HepG2 (cell line): Measurements from ENCODE around the gene PNMA8C. TPM values are rescaled to one million over a fixed set of nuclear protein-coding genes. Genes with fewer than 3 reads are reported as not detected.

Source experiments
- ATAC-seq: fragments of 200-7000 bp; cut with Tn5 transposase; 3 replicates; pipeline ENCODE4 v1.9.1; 2020; ENCODE audit warnings: mild to moderate bottlenecking, moderate library complexity
- BruUV-seq: library from RNA; stranded (reverse); fragments of 400-500 nt; replicated peaks from 2 replicates; lab custom pipeline; 2021; lab: Mats Ljungman, UMichigan
- CTCF ChIA-PET: fragments of 300-600 bp; formaldehyde crosslinking; extraction: SDS; loops from one replicate; lab custom pipeline; 2021; ENCODE audit warnings: low total read pairs, inconsistent platforms, low intra/inter-chr PET ratio; lab: Yijun Ruan, JAX
- POLR2A ChIA-PET: fragments of 350-600 bp; sonication (Branson Sonifier 250); formaldehyde crosslinking; loops from one replicate; lab custom pipeline; 2020; ENCODE audit warnings: antibody characterized with exemption, inconsistent platforms; lab: Yijun Ruan, JAX
- DNase-seq: peaks from one replicate; pipeline ENCODE4 v3.0.0-alpha.2; 2015; ENCODE audit warnings: low spot score
- FAIRE-seq: peaks from 3 replicates; lab custom pipeline; 2011; peaks lifted over from hg19 to GRCh38; lab: Jason Lieb, UNC
- H2AFZ ChIP-seq: one replicate; pipeline ENCODE4 v1.6.1; 2011; ENCODE audit warnings: low read length, inconsistent platforms
- H3K27ac ChIP-seq: fragments of 300-600 bp; 3 replicates; pipeline ENCODE4 v1.8.0; 2011; ENCODE audit warnings: mixed run types, mild to moderate bottlenecking, mixed read lengths, low read length, inconsistent platforms; ENCODE audit not compliant: insufficient read depth; ENCODE audit errors: extremely low read length
- H3K27me3 ChIP-seq, 2 experiments: fragments of 200-600 bp in 1 of 2; 2 replicates in 1 of 2; 3 replicates in 1 of 2; pipeline versions ENCODE4 v1.6.0 to v1.8.0; 2011; ENCODE audit warnings: low read length in 2 of 2, mild to moderate bottlenecking in 2 of 2, moderate library complexity in 2 of 2, inconsistent platforms in 1 of 2; ENCODE audit not compliant: insufficient read depth in 2 of 2, control insufficient read depth in 1 of 2
- H3K36me3 ChIP-seq, 2 experiments: fragments of 200-600 bp in 1 of 2; replicated peaks in 1 of 2; 2 replicates in 1 of 2; 3 replicates in 1 of 2; pipeline versions ENCODE4 v1.5.1 to v1.8.0; 2011; ENCODE audit warnings: low read length in 2 of 2, inconsistent platforms in 1 of 2; ENCODE audit not compliant: insufficient read depth in 2 of 2, control insufficient read depth in 1 of 2
- H3K4me1 ChIP-seq: 2 replicates; pipeline ENCODE4 v1.5.1; 2012; ENCODE audit warnings: low read length, inconsistent platforms; ENCODE audit not compliant: insufficient read depth
- H3K4me2 ChIP-seq: 2 replicates; pipeline ENCODE4 v1.6.0; 2011; ENCODE audit warnings: low read depth, low read length, inconsistent platforms
- H3K4me3 ChIP-seq, 3 experiments: fragments of 200-600 bp in 1 of 3; sonication (generic), shearing (Covaris generic) in 1 of 3; replicated peaks in 1 of 3; 2 replicates each; pipeline ENCODE4 v1.5.1; 2011 to 2016; ENCODE audit warnings: low read length in 3 of 3, inconsistent platforms in 2 of 3, low read depth in 2 of 3, mild to moderate bottlenecking in 2 of 3, control low read depth in 1 of 3, mixed read lengths in 1 of 3; ENCODE audit not compliant: insufficient read depth in 1 of 3
- H3K79me2 ChIP-seq: one replicate; pipeline ENCODE4 v1.6.1; 2011; ENCODE audit warnings: low read length, inconsistent platforms; ENCODE audit not compliant: insufficient read depth
- H3K9ac ChIP-seq: 2 replicates; pipeline ENCODE4 v1.6.0; 2011; ENCODE audit warnings: mild to moderate bottlenecking, low read depth, low read length, inconsistent platforms; ENCODE audit not compliant: insufficient read depth
- H3K9me3 ChIP-seq: 2 replicates; pipeline ENCODE4 v1.5.1; 2012; ENCODE audit warnings: mild to moderate bottlenecking, low read length
- H4K20me1 ChIP-seq: 2 replicates; pipeline ENCODE4 v1.6.0; 2011; ENCODE audit warnings: inconsistent platforms, mild to moderate bottlenecking, low read length, moderate library complexity; ENCODE audit not compliant: insufficient read depth
- BCL6 ChIP-seq: IDR thresholded peaks from 2 replicates; pipeline ENCODE4 v1.6.1; 2016; ENCODE audit warnings: missing genetic modification reagents, missing compliant biosample characterization
- CEBPB ChIP-seq: IDR thresholded peaks from 2 replicates; pipeline ENCODE4 v1.6.1; 2011; ENCODE audit warnings: low read depth, low read length, improper control_type of control experiment, borderline replicate concordance
- HNRNPLL ChIP-seq: fragments of 200-400 bp; formaldehyde crosslinking; IDR thresholded peaks from 2 replicates; pipeline ENCODE4 v1.6.1; 2017; ENCODE audit warnings: mild to moderate bottlenecking, low read depth, low read length; ENCODE audit not compliant: poor library complexity, severe bottlenecking
- MXD1 ChIP-seq: sonication (generic); formaldehyde crosslinking; IDR thresholded peaks from 2 replicates; pipeline ENCODE4 v1.4.0; 2020; ENCODE audit warnings: mild to moderate bottlenecking, missing genetic modification reagents
- NFIC ChIP-seq: IDR thresholded peaks from 2 replicates; pipeline ENCODE4 v1.6.1; 2012; ENCODE audit warnings: mild to moderate bottlenecking, low read length, inconsistent platforms
- POLR2A ChIP-seq, 2 experiments: IDR thresholded peaks; 2 replicates each; pipeline ENCODE4 v1.6.1; 2011; ENCODE audit warnings: low read depth in 2 of 2, low read length in 2 of 2, mild to moderate bottlenecking in 1 of 2, moderate library complexity in 1 of 2; ENCODE audit not compliant: insufficient read depth in 1 of 2
- RFX1 ChIP-seq: fragments of 450-650 bp; IDR thresholded peaks from 2 replicates; pipeline ENCODE4 v1.6.1; 2017
- SMARCE1 ChIP-seq: fragments of 450-650 bp; IDR thresholded peaks from 2 replicates; pipeline ENCODE4 v1.6.1; 2017; ENCODE audit warnings: borderline replicate concordance
- TCF7L2 ChIP-seq: IDR thresholded peaks from 2 replicates; pipeline ENCODE4 v1.6.1; 2011; ENCODE audit warnings: mild to moderate bottlenecking, low read depth, low read length, moderate library complexity
- ZNF530 ChIP-seq: sonication (generic); formaldehyde crosslinking; IDR thresholded peaks from 2 replicates; pipeline ENCODE4 v1.5.0; 2020; ENCODE audit warnings: low read depth, mild to moderate bottlenecking, missing genetic modification reagents
- ZNF879 ChIP-seq: sonication (generic); formaldehyde crosslinking; IDR thresholded peaks from 2 replicates; pipeline ENCODE4 v1.8.1; 2023; ENCODE audit warnings: missing genetic modification reagents
- ZSCAN30 ChIP-seq: sonication (generic); formaldehyde crosslinking; IDR thresholded peaks from 2 replicates; pipeline ENCODE4 v1.5.0; 2020; ENCODE audit warnings: mild to moderate bottlenecking, missing genetic modification reagents
- WGBS: methylation state at CpG from one replicate; pipeline ENCODE4 v1.1.6; 2017; ENCODE audit warnings: low lambda C conversion rate; 5-methylcytosine and 5-hydroxymethylcytosine counted together
- in situ Hi-C: cut with HindIII; loops from 2 replicates; pipeline ENCODE4 v1.10.0; 2017; ENCODE audit warnings: low pct_unique_long_range_greater_than_20kb; ENCODE audit not compliant: extremely low pct_ligation_motif_present
- intact Hi-C: fragments of 100-400 bp; cut with micrococcal nuclease; formaldehyde crosslinking; loops from one replicate; pipeline ENCODE4 v1.10.0; 2022; ENCODE audit not compliant: unreplicated experiment
- polyA plus RNA-seq, 8 experiments: library from polyadenylated mRNA; depleted of rRNA in 3 of 8; stranded (reverse) in 7 of 8; unstranded in 1 of 8; fragments of >200 nt; fragmentation: Illumina TruSeq in 4 of 8; extraction: Trizol in 4 of 8; gene quantifications; 2 replicates each; pipeline versions ENCODE4 v1.2.1 to v1.2.3, GENCODE V29; 2011 to 2016; ENCODE audit warnings: low read depth in 4 of 8, missing spikeins in 1 of 8, mixed read lengths in 1 of 8; ENCODE audit not compliant: insufficient read depth in 1 of 8
- total RNA-seq, 5 experiments: library from RNA; depleted of rRNA; stranded (reverse); fragments of >200 nt; fragmentation: Illumina TruSeq; extraction: Trizol; gene quantifications; 2 replicates each; pipeline ENCODE4 v1.2.3, GENCODE V29; 2016; ENCODE audit warnings: low read depth in 1 of 5

PNMA8C gene
- total and polyA plus RNA-seq, 2 of the 13 experiments (the other 11 are each of a cell fraction or from before 2014, with no cell fraction given): not detected

- 64% methylated on average over 8 of the region's 10 CpGs for WGBS
- Histone ChIP-seq H3K79me2 (no peaks in the 10 kb centered on the region), H3K27me3 (no peaks in the 10 kb centered on the region), H3K36me3 (peaks cover 17 to 74% of the 10 kb centered on the region in 2 experiments), H3K27ac (no peak overlapping the region), H2AFZ (no peak overlapping the region), H3K4me3 (no peak overlapping the region), H3K4me1 (peaks cover 11% of the 10 kb centered on the region), H4K20me1 (no peaks in the 10 kb centered on the region), H3K9ac (no peak overlapping the region), H3K4me2 (no peak overlapping the region), H3K9me3 (no peaks in the 10 kb centered on the region)
- CTCF ChIA-PET: interaction anchor here (1.5 kb wide), 1 partner anchor 10 kb away, joined by 5 read pairs; no protein-coding TSS in a partner anchor
- DNase-seq (no peak), FAIRE-seq (no peak), ATAC-seq (peak; percentile 50)
- in situ Hi-C loops (no loop called here), intact Hi-C loops (no loop called here)
- BruUV-seq: no TSS peak
- POLR2A ChIA-PET: no interaction called here
- TF ChIP-seq SMARCE1 (no peak), HNRNPLL (no peak), TCF7L2 (no peak), ZSCAN30 (CRISPR knock-in tag) (no peak), ZNF530 (no peak), POLR2A (IDR thresholded peaks at IDR 0.05; ENCODE audit: insufficient read depth in 1 of 2, low read depth in 2 of 2, low read length in 2 of 2) (no peak), ZNF879 (CRISPR knock-in tag) (no peak), BCL6 (CRISPR knock-in tag) (no peak), RFX1 (no peak)
Observed at GRCh38 chr19:46386151-46386550, 42.6 kb downstream of the PNMA8C start.

- peaks cover 17 to 77% of the 10 kb centered on the region in 2 experiments for H3K36me3 ChIP-seq
- H3K9ac ChIP-seq: no peak overlapping the region
- H3K79me2 ChIP-seq: no peaks in the 10 kb centered on the region
- no peaks in the 10 kb centered on the region for H3K9me3 ChIP-seq
- ATAC-seq (no peak), FAIRE-seq (no peak), DNase-seq (no peak)
- H3K4me2 ChIP-seq: no peak overlapping the region
- in situ Hi-C loops (no loop called here), intact Hi-C loops (no loop called here)
- no peak overlapping the region for H3K27ac ChIP-seq
- H4K20me1 ChIP-seq: no peaks in the 10 kb centered on the region
- 92% methylated on average over 11 of the region's 11 CpGs for WGBS
- CTCF ChIA-PET: interaction anchor here (1.5 kb wide), 1 partner anchor 10 kb away, joined by 5 read pairs; no protein-coding TSS in a partner anchor
- TF ChIP-seq CEBPB (peak; percentile 18; the same call in 1 of the 2 replicates), NFIC (no peak), ZNF879 (CRISPR knock-in tag) (no peak), MXD1 (no peak)
- POLR2A ChIA-PET: no interaction called here
- H2AFZ ChIP-seq: no peak overlapping the region
- peaks cover 11% of the 10 kb centered on the region for H3K4me1 ChIP-seq
- no TSS peak for BruUV-seq
- H3K4me3 ChIP-seq: no peak overlapping the region
- H3K27me3 ChIP-seq: no peaks in the 10 kb centered on the region
Observed at GRCh38 chr19:46385636-46386035, 43.1 kb downstream of the PNMA8C start.
